Left renal cortex interstitium (tissue), 4 donors: Measurements from ENCODE around the gene AFP. TPM values are rescaled to one million over a fixed set of nuclear protein-coding genes. Genes with fewer than 3 reads are reported as not detected.

Experiments
- polyA plus RNA-seq, 4 donors: library from polyadenylated mRNA; unstranded; fragments of 120-200 nt; gene quantifications; one replicate each; pipeline ENCODE4 v1.2.1, GENCODE V29; 2013; ENCODE audit not compliant: insufficient read length in 4 of 4

Gene AFP
- polyA plus RNA-seq, 4 donors = 595 to 1,085 (median 914) TPM

Other genes starting within 250 kb of the AFP start
- gene ANKRD17, start 177.4 kb upstream of the AFP start, polyA plus RNA-seq = 10 to 100 TPM; 56.0 to 82.0 (median 78.5) TPM
- 1,000 to 10,000 TPM in 1 of 4 donors, 1 to 10 TPM in 3; 1.4 to 1,495 (median 3.2) TPM for gene ALB, start 31.9 kb upstream of the AFP start, polyA plus RNA-seq
- 10 to 100 TPM in 3 of 4 donors, 1 to 10 TPM in 1; 9.2 to 20.8 (median 13.3) TPM for gene AFM, start 45.5 kb downstream of the AFP start, polyA plus RNA-seq
- 1 to 10 TPM; 5.2 to 7.8 (median 6.1) TPM for gene RASSF6, start 184.2 kb downstream of the AFP start, polyA plus RNA-seq